ENCODE measurements around the gene PDK4.

GRCh38 chr7:95592570-95592969 lies 3.7 kb downstream of the PDK4 start:
- TF ChIP-seq SPI1 (IDR thresholded peaks at IDR 0.05; ENCODE audit: borderline replicate concordance, insufficient read depth, low read depth, low read length) = no peak
- no peak for TF ChIP-seq POU2F2 (IDR thresholded peaks at IDR 0.05; ENCODE audit: borderline replicate concordance, low read depth, low read length)
- no peak for TF ChIP-seq GABPA (IDR thresholded peaks at IDR 0.05; ENCODE audit: low read depth)
- TF ChIP-seq FOS (IDR thresholded peaks at IDR 0.05; ENCODE audit: borderline replicate concordance, extremely low read depth, insufficient read length) = no peak
- TF ChIP-seq, protein P1, sequence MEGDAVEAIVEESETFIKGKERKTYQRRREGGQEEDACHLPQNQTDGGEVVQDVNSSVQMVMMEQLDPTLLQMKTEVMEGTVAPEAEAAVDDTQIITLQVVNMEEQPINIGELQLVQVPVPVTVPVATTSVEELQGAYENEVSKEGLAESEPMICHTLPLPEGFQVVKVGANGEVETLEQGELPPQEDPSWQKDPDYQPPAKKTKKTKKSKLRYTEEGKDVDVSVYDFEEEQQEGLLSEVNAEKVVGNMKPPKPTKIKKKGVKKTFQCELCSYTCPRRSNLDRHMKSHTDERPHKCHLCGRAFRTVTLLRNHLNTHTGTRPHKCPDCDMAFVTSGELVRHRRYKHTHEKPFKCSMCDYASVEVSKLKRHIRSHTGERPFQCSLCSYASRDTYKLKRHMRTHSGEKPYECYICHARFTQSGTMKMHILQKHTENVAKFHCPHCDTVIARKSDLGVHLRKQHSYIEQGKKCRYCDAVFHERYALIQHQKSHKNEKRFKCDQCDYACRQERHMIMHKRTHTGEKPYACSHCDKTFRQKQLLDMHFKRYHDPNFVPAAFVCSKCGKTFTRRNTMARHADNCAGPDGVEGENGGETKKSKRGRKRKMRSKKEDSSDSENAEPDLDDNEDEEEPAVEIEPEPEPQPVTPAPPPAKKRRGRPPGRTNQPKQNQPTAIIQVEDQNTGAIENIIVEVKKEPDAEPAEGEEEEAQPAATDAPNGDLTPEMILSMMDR (IDR thresholded peaks at IDR 0.05 in 2 of 3, conservative IDR thresholded peaks at IDR 0.05 in 1 of 3; ENCODE audit: control insufficient read depth in 2 of 3, extremely low read depth in 1 of 3, insufficient read depth in 1 of 3, low read depth in 3 of 3, low read length in 3 of 3) = no peak
- TF ChIP-seq, protein P2, sequence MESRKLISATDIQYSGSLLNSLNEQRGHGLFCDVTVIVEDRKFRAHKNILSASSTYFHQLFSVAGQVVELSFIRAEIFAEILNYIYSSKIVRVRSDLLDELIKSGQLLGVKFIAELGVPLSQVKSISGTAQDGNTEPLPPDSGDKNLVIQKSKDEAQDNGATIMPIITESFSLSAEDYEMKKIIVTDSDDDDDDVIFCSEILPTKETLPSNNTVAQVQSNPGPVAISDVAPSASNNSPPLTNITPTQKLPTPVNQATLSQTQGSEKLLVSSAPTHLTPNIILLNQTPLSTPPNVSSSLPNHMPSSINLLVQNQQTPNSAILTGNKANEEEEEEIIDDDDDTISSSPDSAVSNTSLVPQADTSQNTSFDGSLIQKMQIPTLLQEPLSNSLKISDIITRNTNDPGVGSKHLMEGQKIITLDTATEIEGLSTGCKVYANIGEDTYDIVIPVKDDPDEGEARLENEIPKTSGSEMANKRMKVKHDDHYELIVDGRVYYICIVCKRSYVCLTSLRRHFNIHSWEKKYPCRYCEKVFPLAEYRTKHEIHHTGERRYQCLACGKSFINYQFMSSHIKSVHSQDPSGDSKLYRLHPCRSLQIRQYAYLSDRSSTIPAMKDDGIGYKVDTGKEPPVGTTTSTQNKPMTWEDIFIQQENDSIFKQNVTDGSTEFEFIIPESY (IDR thresholded peaks at IDR 0.05) = no peak
- TF ChIP-seq HDAC2 (IDR thresholded peaks at IDR 0.05) = no peak
- TF ChIP-seq EGR1 (IDR thresholded peaks at IDR 0.05; ENCODE audit: borderline replicate concordance in 1 of 2, low read depth in 2 of 2, low read length in 2 of 2) = no peak
- no peak for TF ChIP-seq LARP7 (IDR thresholded peaks at IDR 0.05)
- no peak for TF ChIP-seq MYC (IDR thresholded peaks at IDR 0.05; ENCODE audit: insufficient read depth, insufficient read length, insufficient replicate concordance, low read length, severe bottlenecking)
- TF ChIP-seq RAD21 (IDR thresholded peaks at IDR 0.05; ENCODE audit: insufficient read depth, low read depth, low read length) = no peak
- TF ChIP-seq POLR2A (IDR thresholded peaks at IDR 0.05; ENCODE audit: low read depth, low read length) = no peak
- no peak for TF ChIP-seq ZNF24 (IDR thresholded peaks at IDR 0.05)
- TF ChIP-seq CREB1 (IDR thresholded peaks at IDR 0.05; ENCODE audit: low read depth) = no peak

Data from GM12878 (cell line).